NCI-H1930 (cell line): ENCODE results near the gene VIPR2.
"Not testable (repeated sequence)": the region's sequence is repeated elsewhere in the genome, so short reads cannot be mapped to it uniquely, and the experiment has no call there.

ENCODE experiments used
- DNase-seq, 2 experiments: peaks; one replicate each; lab custom pipeline; 2025; lab: John Stamatoyannopoulos, UW

The VIPR2 gene

DNA sequence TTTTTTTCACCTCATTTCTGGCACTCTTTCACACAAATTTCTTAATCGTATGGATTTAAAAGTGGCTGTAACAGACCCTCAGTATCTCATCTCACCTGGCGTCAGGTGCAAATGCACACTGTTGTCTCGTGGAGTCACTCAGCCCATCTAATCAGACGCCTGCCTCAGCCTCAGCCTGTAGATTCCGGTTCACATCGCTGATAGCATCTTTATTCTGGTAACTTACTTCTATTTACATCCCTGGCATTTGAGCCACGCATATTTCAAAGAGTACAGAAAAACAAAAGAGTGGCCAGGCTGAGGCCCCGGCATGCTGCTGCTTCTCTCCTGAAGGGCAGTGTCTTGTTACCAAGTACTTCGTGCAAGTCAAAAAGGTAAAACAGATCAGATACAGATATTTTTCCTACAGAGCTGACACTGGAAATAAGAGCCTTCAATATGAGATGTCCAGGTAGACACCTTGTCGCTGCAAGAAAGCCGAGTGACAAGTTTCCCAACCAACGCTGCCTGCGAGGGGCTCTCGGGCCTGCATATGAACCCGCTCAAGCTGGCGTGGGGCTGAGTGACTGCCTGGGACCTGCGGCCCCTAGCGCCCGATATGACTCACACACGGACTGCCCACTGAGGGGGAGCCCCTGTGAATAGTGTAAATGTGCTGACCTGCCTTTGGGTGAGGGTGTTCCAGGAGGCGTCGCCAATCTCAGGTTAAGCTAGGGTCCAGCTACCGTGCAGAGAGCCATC is 4.3 kb downstream of the VIPR2 start:
- no peak for DNase-seq

GRCh38 chr7:159139639-159140038 is 5.0 kb downstream of the VIPR2 start:
- DNase-seq: no peak

GRCh38 chr7:159139202-159139601 is 5.5 kb downstream of the VIPR2 start:
- no peak for DNase-seq

GRCh38 chr7:159138508-159138907 is 6.2 kb downstream of the VIPR2 start:
- DNase-seq: no peak

- DNase-seq: no peak
Observed at GRCh38 chr7:159137906-159138305, 6.8 kb downstream of the VIPR2 start.

GRCh38 chr7:159136846-159137245 is 7.8 kb downstream of the VIPR2 start:
- no peak for DNase-seq

GRCh38 chr7:159136442-159136841 is 8.2 kb downstream of the VIPR2 start:
- no peak for DNase-seq

GRCh38 chr7:159136013-159136412 is 8.7 kb downstream of the VIPR2 start:
- DNase-seq: no peak

- not testable (repeated sequence) for DNase-seq
Observed at GRCh38 chr7:159132670-159133443, 11.8 kb downstream of the VIPR2 start.

GRCh38 chr7:159130820-159131219 is 13.8 kb downstream of the VIPR2 start:
- no peak for DNase-seq

DNA sequence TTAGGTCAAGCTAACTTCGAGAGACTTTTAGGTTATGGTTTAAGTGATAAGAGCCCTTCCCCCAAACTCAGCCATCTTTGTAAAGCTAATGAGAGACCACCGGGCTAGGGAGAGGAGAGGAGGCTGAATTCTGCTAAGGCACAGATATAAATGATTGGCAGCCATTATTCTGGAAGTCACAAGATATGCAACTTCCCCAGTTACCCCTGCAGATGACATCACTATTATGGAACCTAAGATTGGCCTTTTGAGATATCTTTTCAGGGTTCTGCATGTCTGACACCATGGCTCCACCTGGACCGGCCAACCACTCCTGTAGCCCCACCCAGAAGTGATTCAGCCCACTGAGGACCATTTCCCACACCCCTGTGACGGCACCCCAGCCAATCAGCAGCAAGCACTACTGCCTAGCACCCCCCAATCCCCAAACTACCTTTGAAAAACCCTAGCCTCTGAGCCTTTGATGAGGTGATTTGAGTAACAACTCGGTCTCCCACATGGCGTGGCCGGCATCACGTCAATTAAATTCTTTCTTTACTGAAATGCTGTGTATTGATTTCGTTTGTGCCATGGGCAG is 14.4 kb downstream of the VIPR2 start:
- no peak for DNase-seq

DNA sequence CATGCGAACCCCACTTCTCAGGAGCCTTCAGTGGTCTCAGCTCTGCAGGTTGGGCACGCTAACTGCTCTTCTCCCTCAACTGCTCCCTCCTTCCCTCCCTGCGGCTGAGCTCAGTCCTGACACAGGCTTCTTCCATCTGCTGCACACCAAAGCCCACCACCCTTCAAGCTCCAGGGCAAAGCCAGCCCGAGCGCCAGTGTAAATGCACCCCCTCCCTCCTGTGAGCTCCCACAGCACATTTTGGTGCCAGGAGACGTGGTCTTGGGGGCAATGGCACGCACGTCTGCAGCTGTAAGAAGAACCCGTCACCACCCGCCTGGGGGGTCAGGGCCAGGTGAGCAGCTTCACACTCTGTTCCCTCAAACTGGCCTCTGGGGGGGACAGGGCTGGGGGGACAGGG is 15.9 kb downstream of the VIPR2 start:
- DNase-seq: no peak

- DNase-seq: no peak
Observed at GRCh38 chr7:159127691-159128642, 16.7 kb downstream of the VIPR2 start.

- no peak for DNase-seq
Observed at GRCh38 chr7:159126311-159127260, 18.1 kb downstream of the VIPR2 start.

DNA sequence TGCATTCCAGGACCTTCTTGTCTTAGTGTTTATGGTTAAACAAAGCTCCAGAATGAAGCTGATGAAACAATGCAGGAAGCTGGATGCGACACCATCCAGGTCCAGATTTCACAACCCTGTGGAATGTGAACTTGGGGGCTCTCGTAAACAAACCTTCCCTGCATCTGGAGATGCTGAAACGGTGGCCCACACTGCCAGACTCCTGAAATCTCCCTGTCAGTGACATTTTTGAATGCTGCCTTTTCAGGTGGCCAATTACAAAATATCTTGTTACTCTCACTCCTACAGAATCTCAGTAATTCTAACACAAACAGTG is 18.8 kb downstream of the VIPR2 start:
- DNase-seq: no peak

GRCh38 chr7:159125104-159125954 is 19.3 kb downstream of the VIPR2 start:
- DNase-seq: no peak

- not testable (repeated sequence) for DNase-seq
Observed at GRCh38 chr7:159123793-159124192, 20.9 kb downstream of the VIPR2 start.

DNA sequence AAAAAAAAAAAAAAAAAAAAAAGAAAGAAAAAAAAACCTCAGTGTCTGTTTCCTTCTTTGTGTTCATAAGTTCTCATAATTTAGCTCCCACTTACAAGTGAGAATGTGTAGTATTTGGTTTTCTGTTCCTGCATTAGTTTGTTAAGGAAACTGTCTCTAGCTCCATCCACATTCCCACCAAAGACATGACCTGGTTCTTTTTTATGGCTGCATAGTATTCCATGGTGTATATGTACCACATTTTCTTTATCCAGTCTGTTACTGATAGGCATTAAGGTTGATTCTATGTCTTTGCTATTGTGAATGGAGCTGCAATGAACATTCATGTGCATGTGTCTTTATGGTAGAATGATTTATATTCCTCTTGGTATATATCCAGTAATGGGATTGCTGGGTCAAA is 21.4 kb downstream of the VIPR2 start:
- DNase-seq: not testable (repeated sequence)

DNA sequence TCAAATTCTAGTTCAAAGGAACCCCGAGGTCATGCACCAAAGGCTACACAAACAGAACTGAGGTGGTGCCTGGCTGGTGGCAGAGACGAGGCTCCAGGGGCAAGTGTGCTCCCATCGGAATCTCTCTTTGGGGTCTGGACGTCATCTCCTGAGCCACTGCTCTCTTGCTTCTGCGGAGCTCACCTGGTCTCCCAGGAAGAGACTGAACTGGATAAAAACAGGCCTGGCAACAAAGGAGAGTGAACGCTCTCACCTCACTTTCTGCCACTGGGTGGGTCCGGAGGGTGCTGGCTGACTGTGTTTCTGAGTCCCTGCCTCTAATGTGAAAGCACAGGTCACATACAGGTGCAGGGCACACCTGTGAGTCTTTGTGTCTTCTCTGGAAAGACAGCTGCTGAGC is 22.4 kb downstream of the VIPR2 start:
- no peak for DNase-seq

- no peak for DNase-seq
Observed at GRCh38 chr7:159121476-159121875, 23.2 kb downstream of the VIPR2 start.
